H9 (cell line): ENCODE measurements around the gene TNFRSF19. TPM values are rescaled to one million over a fixed set of nuclear protein-coding genes. Genes with fewer than 3 reads are reported as not detected.

Experiments used
- DNase-seq: peaks from one replicate; pipeline ENCODE4 v3.0.0-alpha.2; 2017
- H2AFZ ChIP-seq: one replicate; pipeline ENCODE4 v1.6.1; 2013; ENCODE audit warnings: mild to moderate bottlenecking, low read length, control low read depth, moderate library complexity
- H2AK5ac ChIP-seq: 2 replicates; pipeline ENCODE4 v1.6.1; 2013; ENCODE audit warnings: low read length, control low read depth, mixed read lengths; ENCODE audit not compliant: insufficient read length
- H2BK120ac ChIP-seq: one replicate; pipeline ENCODE4 v1.6.1; 2013; ENCODE audit warnings: low read depth, mild to moderate bottlenecking, low read length, control low read depth, inconsistent platforms; ENCODE audit not compliant: poor library complexity, severe bottlenecking
- H2BK12ac ChIP-seq: 2 replicates; pipeline ENCODE4 v1.6.1; 2013; ENCODE audit warnings: low read length, control low read depth, mixed read lengths, low read depth; ENCODE audit not compliant: insufficient read length
- H2BK15ac ChIP-seq: 2 replicates; pipeline ENCODE4 v1.6.1; 2013; ENCODE audit warnings: low read depth, low read length, control low read depth
- H2BK20ac ChIP-seq: one replicate; pipeline ENCODE4 v1.6.1; 2013; ENCODE audit warnings: low read depth, mild to moderate bottlenecking, low read length, control low read depth, inconsistent platforms; ENCODE audit not compliant: poor library complexity, severe bottlenecking
- H2BK5ac ChIP-seq: 2 replicates; pipeline ENCODE4 v1.6.1; 2013; ENCODE audit warnings: low read length, control low read depth, mixed read lengths; ENCODE audit not compliant: insufficient read length
- H3K14ac ChIP-seq: 2 replicates; pipeline ENCODE4 v1.6.1; 2013; ENCODE audit warnings: low read length, control low read depth; ENCODE audit not compliant: insufficient read depth
- H3K18ac ChIP-seq: 2 replicates; pipeline ENCODE4 v1.6.1; 2013; ENCODE audit warnings: low read depth, mild to moderate bottlenecking, mixed read lengths, low read length, control low read depth; ENCODE audit not compliant: insufficient read length
- H3K23ac ChIP-seq: 2 replicates; pipeline ENCODE4 v1.6.1; 2013; ENCODE audit warnings: low read length, control low read depth, mixed read lengths, low read depth; ENCODE audit not compliant: insufficient read length
- H3K23me2 ChIP-seq: 2 replicates; pipeline ENCODE4 v1.6.1; 2013; ENCODE audit warnings: low read depth, mild to moderate bottlenecking, mixed read lengths, low read length, control low read depth; ENCODE audit not compliant: insufficient read length, poor library complexity, severe bottlenecking
- H3K27ac ChIP-seq: 2 replicates; pipeline ENCODE4 v1.5.1; 2013; ENCODE audit warnings: low read length, control low read depth, mixed read lengths, low read depth; ENCODE audit not compliant: insufficient read length
- H3K27me3 ChIP-seq: 2 replicates; pipeline ENCODE4 v1.6.1; 2013; ENCODE audit warnings: low read length, control low read depth, inconsistent platforms; ENCODE audit not compliant: insufficient read depth
- H3K4ac ChIP-seq: 2 replicates; pipeline ENCODE4 v1.6.1; 2013; ENCODE audit warnings: low read depth, mild to moderate bottlenecking, control low read depth, inconsistent platforms, low read length, moderate library complexity
- H3K4me1 ChIP-seq: 2 replicates; pipeline ENCODE4 v1.6.1; 2013; ENCODE audit warnings: low read length, control low read depth, inconsistent platforms; ENCODE audit not compliant: insufficient read depth
- H3K4me2 ChIP-seq: 2 replicates; pipeline ENCODE4 v1.6.1; 2013; ENCODE audit warnings: low read length, control low read depth, mixed read lengths; ENCODE audit not compliant: insufficient read length, insufficient read depth
- H3K56ac ChIP-seq: 2 replicates; pipeline ENCODE4 v1.6.1; 2013; ENCODE audit warnings: low read depth, mild to moderate bottlenecking, mixed read lengths, low read length, control low read depth; ENCODE audit not compliant: insufficient read length
- H3K79me1 ChIP-seq: 2 replicates; pipeline ENCODE4 v1.6.1; 2013; ENCODE audit warnings: low read depth, mild to moderate bottlenecking, moderate library complexity, low read length, control low read depth, inconsistent platforms; ENCODE audit not compliant: insufficient read depth, poor library complexity, severe bottlenecking
- H3K79me2 ChIP-seq: 2 replicates; pipeline ENCODE4 v1.6.1; 2013; ENCODE audit warnings: low read length, control low read depth, inconsistent platforms; ENCODE audit not compliant: insufficient read depth
- H3K9ac ChIP-seq: 2 replicates; pipeline ENCODE4 v1.6.1; 2013; ENCODE audit warnings: low read length, control low read depth, mixed read lengths; ENCODE audit not compliant: insufficient read length; ENCODE audit errors: extremely low read depth
- H3K9me3 ChIP-seq: one replicate; pipeline ENCODE4 v1.6.1; 2013; ENCODE audit warnings: low read depth, low read length, inconsistent platforms; ENCODE audit not compliant: control insufficient read depth
- H3T11ph ChIP-seq: one replicate; pipeline ENCODE4 v1.6.1; 2013; ENCODE audit warnings: mild to moderate bottlenecking, low read length, control low read depth, inconsistent platforms
- H4K20me1 ChIP-seq: one replicate; pipeline ENCODE4 v1.6.1; 2013; ENCODE audit not compliant: control insufficient read depth, insufficient read length, insufficient read depth
- H4K5ac ChIP-seq: 2 replicates; pipeline ENCODE4 v1.6.1; 2013; ENCODE audit warnings: low read depth, mild to moderate bottlenecking, mixed read lengths, low read length, control low read depth; ENCODE audit not compliant: insufficient read length
- H4K8ac ChIP-seq: replicated peaks from 2 replicates; pipeline ENCODE4 v1.6.1; 2013; ENCODE audit warnings: low read length, control low read depth, mixed read lengths, low read depth; ENCODE audit not compliant: insufficient read length
- H4K91ac ChIP-seq: 2 replicates; pipeline ENCODE4 v1.6.1; 2013; ENCODE audit warnings: low read depth, mild to moderate bottlenecking, moderate library complexity, mixed read lengths, low read length, control low read depth; ENCODE audit not compliant: insufficient read length
- H3K27ac Mint-ChIP-seq, 3 experiments: 2 replicates in 2 of 3; 3 replicates in 1 of 3; pipeline ENCODE4 v1.8.0; 2020 to 2021; ENCODE audit warnings: mixed read lengths in 3 of 3, mild to moderate bottlenecking in 1 of 3, moderate library complexity in 1 of 3
- H3K27me3 Mint-ChIP-seq: 2 replicates; pipeline ENCODE4 v1.8.0; 2021; ENCODE audit warnings: low read depth, mild to moderate bottlenecking, moderate library complexity, mixed read lengths
- H3K36me3 Mint-ChIP-seq, 3 experiments: 2 replicates in 2 of 3; 3 replicates in 1 of 3; pipeline ENCODE4 v1.8.0; 2020 to 2021; ENCODE audit warnings: low read depth in 3 of 3, mixed read lengths in 3 of 3; ENCODE audit not compliant: insufficient read depth in 1 of 3
- H3K4me1 Mint-ChIP-seq, 2 experiments: 2 replicates each; pipeline ENCODE4 v1.8.0; 2020; ENCODE audit warnings: mixed read lengths in 2 of 2
- H3K4me3 Mint-ChIP-seq, 2 experiments: 2 replicates in 1 of 2; 3 replicates in 1 of 2; pipeline ENCODE4 v1.8.0; 2020 to 2021; ENCODE audit warnings: mild to moderate bottlenecking in 2 of 2, mixed read lengths in 2 of 2, moderate library complexity in 1 of 2
- H3K9me3 Mint-ChIP-seq, 2 experiments: 2 replicates in 1 of 2; 3 replicates in 1 of 2; pipeline ENCODE4 v1.8.0; 2020; ENCODE audit warnings: mild to moderate bottlenecking in 2 of 2, mixed read lengths in 2 of 2, moderate library complexity in 1 of 2
- CTCF ChIP-seq: fragments of 200-600 bp; sonication (generic); conservative IDR thresholded peaks from 3 replicates; pipeline ENCODE4 v1.8.0; 2021; ENCODE audit warnings: antibody characterized with exemption, mild to moderate bottlenecking
- WGBS: extraction: QIAGEN DNeasy Blood & Tissue Kit; methylation state at CpG from one replicate; pipeline ENCODE4 v1.1.7; 2013; ENCODE audit warnings: missing lambda C conversion rate, low lambda C conversion rate, mixed read lengths; ENCODE audit not compliant: insufficient read length; ENCODE audit errors: extremely low coverage; 5-methylcytosine and 5-hydroxymethylcytosine counted together
- total RNA-seq: library from RNA; stranded (reverse); gene quantifications from 2 replicates; pipeline ENCODE4 v1.2.1, GENCODE V29; 2021

The TNFRSF19 gene
- total RNA-seq, 1 experiment from 2014 or later = 2.7 TPM

DNA sequence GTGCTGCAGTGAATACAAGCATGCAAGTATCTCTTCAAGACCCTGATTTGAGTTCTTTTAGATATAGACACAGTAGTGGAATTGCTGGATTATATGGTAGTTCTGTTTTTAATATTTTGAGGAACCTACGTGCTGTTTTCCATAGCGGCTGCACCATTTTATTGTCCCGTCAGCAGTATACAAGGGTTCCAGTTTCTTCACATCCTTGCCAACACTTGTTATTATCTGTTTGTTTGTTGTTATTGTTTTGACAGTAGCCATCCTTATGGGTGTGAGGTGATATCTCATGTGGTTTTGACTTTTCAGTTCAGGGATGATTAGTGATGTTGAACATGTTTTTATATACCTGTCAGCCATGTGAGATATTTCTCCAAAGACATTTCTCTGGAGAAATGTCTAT is 53.2 kb downstream of the TNFRSF19 start:
- H3K18ac ChIP-seq = no peak overlapping the region
- no peaks in the 10 kb centered on the region for H3K23me2 ChIP-seq
- no peak overlapping the region for H4K5ac ChIP-seq
- H2BK15ac ChIP-seq = no peak overlapping the region
- no peak for DNase-seq
- no peak overlapping the region for H4K8ac ChIP-seq
- no peak overlapping the region for H4K91ac ChIP-seq
- no peak overlapping the region for H2AFZ ChIP-seq
- H3K9ac ChIP-seq = no peak overlapping the region
- H3K9me3 ChIP-seq = no peaks in the 10 kb centered on the region
- no peak overlapping the region for H3K4me3 Mint-ChIP-seq
- H3K4me1 ChIP-seq = no peaks in the 10 kb centered on the region
- no peak overlapping the region for H2BK5ac ChIP-seq
- no peaks in the 10 kb centered on the region for H3K79me2 ChIP-seq
- TF ChIP-seq CTCF = no peak
- H2BK20ac ChIP-seq = no peak overlapping the region
- H3K27ac ChIP-seq = no peak overlapping the region
- peaks cover 0 to 4% (median 0%) of the 10 kb centered on the region in 3 experiments; a peak in 2 of 7 replicates for H3K36me3 Mint-ChIP-seq
- H4K20me1 ChIP-seq = no peaks in the 10 kb centered on the region
- H3T11ph ChIP-seq = no peak overlapping the region
- H3K14ac ChIP-seq = no peak overlapping the region
- no peak overlapping the region for H2BK12ac ChIP-seq
- no CpG with 5 or more reads among the region's 3 CpGs for WGBS
- H3K27me3 Mint-ChIP-seq = no peaks in the 10 kb centered on the region; the same call in none of the 2 replicates
- peaks cover 30 to 31% of the 10 kb centered on the region in 2 experiments for H3K4me1 Mint-ChIP-seq
- no peak overlapping the region for H3K27ac Mint-ChIP-seq
- no peak overlapping the region for H3K23ac ChIP-seq
- H3K4me2 ChIP-seq = no peak overlapping the region
- H3K27me3 ChIP-seq = no peaks in the 10 kb centered on the region
- H2BK120ac ChIP-seq = no peak overlapping the region
- peaks cover 0 to 3% of the 10 kb centered on the region in 2 experiments; a peak in 1 of 5 replicates for H3K9me3 Mint-ChIP-seq
- H2AK5ac ChIP-seq = no peak overlapping the region
- no peak overlapping the region for H3K4ac ChIP-seq
- H3K56ac ChIP-seq = no peak overlapping the region
- no peaks in the 10 kb centered on the region for H3K79me1 ChIP-seq
